Right lung (tissue), 5 donors: ENCODE results near the gene CMTM5. TPM values are rescaled to one million over a fixed set of nuclear protein-coding genes. Genes with fewer than 3 reads are reported as not detected.
"Not testable (repeated sequence)": the region's sequence is repeated elsewhere in the genome, so short reads cannot be mapped to it uniquely, and the experiment has no call there.

Experiments
- DNase-seq, 2 donors: peaks; one replicate each; pipeline ENCODE4 v3.0.0-alpha.2; 2013
- polyA plus RNA-seq, 5 donors: library from polyadenylated mRNA; unstranded; fragments of 120-200 nt; gene quantifications; one replicate each; pipeline versions ENCODE4 v1.2.1 to v1.2.3, GENCODE V29; 2013; ENCODE audit warnings: inconsistent platforms in 1 of 5, low replicate concordance in 1 of 5; ENCODE audit not compliant: insufficient read length in 5 of 5, insufficient read depth in 1 of 5

The CMTM5 gene
- polyA plus RNA-seq, 5 donors = 2.3 to 4.9 (median 3.9) TPM

DNA sequence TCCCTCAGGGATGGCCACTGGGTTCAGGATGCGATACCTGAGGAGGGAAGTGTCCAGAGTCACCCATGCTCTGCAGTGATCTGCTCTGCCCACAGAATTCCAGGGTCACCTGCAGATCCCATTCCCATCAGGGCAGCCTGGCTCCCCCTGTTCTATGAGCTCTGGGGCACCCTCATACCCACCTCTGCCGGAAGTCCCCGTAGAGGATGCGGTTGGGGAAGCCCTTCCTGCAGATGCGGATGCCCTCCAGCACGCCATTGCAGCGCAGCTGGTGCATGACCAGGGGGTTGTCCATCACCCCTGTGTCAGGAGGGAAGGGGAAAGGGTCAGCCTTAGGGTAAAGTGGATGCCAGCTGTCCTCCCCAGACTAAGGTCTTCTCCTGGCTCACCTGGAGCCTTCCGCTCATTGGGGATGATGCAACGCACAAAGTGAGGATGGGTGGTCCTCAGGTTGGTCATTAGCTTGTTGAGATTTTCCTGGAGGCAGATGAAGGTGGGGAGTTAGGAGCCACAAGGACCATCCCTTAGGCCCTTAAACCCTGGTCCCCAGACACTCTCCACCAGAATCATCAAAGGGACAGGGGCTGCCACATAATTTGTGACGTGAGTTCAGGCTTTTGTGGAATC, 20.0 kb downstream of the CMTM5 start:
- no peak for DNase-seq

DNA sequence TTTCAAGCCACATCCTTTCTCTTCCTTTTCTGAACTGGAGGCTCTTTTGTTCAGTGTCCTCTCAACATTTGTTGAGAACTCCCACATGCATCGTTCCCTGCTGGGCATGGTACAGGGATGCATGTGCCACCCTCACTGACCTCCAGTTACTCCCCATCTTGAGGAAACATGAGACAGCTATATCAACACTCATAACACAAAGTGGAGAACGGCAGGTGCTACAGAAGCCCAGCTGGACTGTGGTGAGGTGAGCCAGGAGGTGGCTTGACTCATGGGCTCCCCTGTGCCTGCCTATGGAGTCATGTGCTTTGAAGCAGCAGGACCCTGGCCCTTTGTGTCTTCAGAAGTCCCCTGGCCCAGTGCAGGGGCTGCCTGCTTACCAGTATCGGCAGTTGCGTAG, 21.5 kb downstream of the CMTM5 start:
- DNase-seq = no peak

DNA sequence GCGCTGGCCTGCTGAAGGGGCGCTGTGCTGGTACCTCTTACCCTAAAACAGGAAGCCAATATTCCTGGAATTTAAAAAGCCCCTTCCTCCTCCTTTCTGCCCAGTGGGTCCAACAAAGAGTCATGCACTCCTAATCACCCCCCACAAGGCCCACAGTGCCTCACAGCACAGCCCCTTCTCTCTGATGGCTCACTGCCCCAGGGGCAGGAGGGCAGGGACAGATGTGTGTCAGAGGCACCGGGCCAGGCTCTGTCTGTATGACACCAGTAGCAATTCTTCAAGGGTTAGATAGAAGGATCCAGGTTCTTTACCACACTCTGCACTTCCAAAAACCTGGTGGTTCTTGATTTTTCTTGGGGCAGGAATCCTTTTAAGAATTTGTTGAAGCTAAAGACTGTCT, 22.3 kb downstream of the CMTM5 start:
- DNase-seq = no peak

DNA sequence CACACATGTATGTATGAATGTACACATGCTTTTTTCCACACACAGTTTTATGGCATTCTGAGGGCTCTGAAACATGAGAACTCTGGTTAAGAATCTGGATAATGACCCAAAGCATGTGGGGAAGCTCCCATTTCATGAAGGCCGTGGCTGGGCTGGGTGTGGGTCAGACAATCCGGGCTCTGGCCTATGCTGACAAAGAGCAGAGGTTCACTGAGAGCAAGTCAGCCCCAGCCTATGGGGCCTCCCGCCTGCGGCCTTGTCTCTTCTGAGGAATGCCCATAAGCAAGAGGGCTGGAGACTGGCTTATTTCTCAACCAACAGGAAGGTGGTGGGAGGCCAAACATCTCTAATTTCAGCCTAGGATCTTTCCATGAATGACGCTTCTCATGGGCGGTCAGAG, 22.7 kb downstream of the CMTM5 start:
- DNase-seq = no peak

DNA sequence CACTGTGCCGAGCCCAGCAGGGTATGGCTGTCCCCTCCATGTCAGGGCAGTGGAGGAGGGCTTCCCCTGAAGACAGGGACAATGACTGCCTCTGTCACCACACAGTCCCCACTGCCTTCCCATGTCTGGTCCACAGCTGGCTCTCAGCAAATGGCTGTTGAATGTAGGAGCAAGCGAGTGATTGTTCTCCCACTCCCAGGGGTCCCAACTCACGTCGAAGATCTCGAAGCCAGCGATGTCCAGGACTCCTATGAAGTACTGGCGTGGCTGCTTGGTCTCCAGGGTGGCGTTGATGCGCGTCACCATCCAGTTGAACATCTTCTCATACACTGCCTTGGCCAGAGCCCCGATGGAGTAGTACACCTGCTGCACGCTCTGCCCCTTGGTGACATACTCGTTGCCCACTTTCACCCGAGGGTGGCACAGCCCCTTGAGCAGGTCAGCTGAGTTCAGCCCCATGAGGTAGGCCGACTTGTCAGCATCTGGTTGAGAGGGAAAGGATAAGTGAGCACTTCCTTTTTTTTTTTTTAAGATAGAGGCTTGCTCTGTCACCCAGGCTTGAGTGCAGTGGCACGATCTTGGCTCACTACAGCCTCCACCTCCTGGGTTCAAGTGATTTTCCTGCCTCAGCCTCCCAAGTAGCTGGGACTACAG, 23.8 kb downstream of the CMTM5 start:
- not testable (repeated sequence) for DNase-seq

DNA sequence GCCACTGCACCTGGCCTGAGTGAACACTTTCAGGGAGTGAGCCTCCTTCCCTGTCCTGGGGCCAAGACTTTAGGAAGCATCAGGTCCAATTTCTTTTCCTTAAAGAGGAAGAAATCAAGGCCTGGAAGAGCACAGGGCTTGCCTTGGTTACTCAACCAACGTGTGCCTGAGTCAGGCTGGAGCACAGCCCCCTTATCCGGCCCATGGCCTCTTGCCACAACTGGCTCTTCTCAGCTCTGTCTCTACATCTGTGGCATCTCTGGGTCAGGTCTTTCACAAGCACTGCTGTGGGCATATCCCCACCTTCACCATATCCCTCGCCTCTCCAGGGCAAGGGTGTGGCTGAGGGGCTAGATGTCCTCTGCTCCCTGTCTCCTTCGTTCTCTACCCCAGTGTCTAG, 24.4 kb downstream of the CMTM5 start:
- no peak for DNase-seq

DNA sequence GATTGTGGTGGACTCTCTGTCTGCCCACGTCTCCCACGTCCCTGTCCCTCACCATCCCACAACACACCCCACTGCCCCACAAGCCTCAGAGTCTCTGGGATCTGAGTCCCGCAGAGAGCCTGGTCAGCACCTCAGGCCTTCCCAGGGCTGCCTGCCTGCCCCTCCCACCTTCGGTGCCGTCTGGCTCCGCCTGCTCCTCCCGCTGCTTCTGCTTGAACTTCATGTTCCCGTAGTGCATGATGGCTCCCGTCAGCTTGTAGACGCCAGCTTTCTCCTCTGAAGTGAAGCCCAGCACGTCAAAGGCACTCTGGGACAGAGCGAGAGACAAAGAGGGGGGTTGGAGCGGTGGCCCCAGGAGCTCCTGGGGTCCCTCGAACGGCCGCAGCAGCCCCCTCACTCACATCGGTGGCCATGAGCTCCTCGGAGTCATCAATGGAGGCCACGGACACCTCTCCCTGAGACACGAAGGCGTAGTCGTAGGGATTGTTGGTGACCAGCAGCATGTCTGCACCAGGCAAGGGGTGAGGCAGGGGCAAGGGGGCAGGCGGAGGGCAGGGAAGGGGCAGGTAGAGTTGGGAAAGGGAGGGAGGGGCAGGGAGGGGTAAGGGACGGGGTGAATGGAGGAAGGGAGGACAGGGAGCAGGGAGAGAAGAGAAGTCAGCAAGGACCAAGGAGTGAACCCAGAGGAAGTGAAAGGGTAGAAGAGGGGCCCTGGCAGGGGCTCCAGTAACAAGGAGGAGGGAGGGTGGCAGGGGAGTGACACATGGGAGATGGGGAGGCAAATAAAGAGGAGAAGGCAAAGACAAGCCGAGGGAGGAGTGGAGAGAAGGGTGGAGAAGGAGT, 25.7 kb downstream of the CMTM5 start:
- DNase-seq = no peak

DNA sequence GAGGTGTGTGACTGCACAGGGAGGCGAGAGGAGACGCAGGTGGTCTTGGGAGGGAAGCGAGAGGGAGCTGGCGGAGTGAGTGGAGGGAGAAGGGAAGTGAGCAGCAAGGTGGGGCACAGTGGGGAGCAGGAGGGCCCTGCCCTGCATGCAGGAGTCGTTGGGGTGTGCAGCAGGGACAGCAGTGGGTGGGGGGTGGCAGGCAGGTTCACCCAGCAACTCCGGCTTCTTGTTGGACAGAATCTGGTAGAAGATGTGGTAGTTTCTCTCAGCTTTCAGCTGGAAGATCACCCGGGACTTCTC, 26.2 kb downstream of the CMTM5 start:
- no peak for DNase-seq

DNA sequence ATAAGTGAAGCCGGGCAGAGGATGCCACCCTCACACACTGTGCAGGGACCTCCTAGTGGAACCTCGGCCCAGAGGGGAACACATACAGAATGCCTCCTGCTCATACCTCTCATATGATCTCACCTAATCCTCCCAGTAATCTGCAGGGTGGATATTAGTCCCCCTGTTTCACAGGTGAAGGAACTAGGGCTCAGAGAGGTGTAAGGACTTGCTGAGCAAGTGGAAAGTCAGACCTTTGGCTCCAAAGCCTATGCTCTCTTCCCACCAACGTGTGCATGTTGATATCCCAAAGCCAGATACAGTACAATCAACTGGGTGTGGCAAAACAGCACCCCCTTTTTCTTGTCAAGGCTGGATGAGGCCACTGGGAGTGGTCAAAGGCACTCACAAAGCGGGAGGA, 27.1 kb downstream of the CMTM5 start:
- DNase-seq = no peak

DNA sequence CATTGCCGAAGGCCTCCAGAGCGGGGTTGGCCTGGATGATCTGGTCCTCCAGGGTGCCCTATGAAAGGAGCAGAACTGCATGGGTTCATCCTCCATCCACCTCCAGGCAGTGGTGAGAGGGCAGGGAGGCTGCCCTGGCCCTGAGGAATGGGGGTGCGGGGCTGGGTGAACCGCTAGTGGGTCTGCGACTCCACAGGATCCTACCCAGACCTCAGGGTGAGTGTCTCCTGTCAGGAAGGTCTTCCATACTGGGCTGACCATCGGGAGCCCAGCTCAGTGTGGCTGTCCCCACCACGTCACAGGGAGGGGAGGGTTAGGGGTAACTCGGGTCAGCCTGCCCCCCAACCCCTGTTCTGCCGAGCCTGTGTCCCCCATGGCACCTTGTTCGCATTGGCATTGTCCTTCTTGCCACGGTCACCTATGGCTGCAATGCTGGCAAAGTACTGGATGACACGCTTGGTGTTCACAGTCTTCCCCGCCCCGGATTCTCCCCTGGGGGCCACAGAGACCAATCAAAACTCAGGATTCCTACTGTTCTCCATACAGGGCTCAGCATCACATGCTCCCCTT, 27.6 kb downstream of the CMTM5 start:
- no peak for DNase-seq

DNA sequence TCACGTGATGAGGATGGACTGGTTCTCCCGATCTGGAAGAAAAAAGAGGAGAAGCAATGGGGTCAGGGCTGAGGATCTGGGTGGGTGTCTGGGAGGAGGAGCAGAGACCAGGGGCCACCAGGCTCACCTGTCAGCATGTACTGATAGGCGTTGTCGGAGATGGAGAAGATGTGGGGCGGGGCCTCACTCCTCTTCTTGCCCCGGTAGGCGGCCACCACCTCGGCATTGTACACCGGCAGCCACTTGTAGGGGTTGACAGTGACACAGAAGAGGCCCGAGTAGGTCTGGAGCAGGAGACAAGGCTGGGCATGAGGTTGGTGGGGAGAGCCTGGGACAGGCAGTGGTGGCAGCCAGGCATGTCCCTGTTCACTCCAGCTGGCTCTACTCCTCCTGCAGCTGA, 28.2 kb downstream of the CMTM5 start:
- DNase-seq = no peak

DNA sequence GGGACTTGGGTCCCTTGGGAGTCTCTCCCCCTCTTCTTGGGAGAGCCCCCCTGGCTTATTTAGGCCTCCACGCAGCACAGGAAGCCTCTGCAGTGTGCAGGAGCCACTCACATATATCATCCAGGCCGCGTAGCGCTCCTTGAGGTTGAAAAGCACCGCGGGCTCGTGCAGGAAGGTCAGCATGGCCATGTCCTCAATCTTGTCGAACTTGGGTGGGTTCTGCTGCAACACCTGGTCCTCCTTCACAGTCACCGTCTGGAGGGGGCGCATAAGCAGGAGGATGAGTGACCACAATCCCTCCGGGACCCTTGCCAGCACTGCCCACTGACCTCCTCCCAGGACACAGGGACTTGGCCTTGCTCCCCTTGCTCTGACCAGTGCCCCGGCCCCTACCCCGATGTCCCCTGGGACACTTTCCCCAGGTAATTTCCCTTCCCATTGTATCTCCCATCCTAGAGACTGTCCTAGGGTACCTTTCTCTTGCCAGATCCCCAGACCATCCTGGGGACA, 28.7 kb downstream of the CMTM5 start:
- DNase-seq = no peak

DNA sequence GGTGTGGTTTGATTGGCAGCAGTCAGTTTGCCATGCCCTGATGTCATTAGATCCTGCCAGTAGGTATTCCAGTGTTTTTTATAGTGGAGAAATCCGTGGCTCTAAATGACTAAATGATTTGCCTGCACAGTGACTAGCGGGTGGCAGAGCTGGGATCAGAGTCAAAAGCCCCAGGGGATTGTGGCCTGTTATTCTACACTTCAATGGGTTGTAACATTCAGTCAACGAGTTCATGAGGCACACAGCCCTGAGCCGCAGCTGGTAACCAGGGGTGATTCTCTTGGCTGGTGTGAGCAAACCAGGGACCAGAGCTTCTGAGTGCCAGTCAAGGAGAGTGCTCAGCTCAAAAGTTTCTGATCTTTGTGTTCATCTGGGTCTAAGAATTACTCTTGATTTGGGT, 29.4 kb downstream of the CMTM5 start:
- DNase-seq = no peak

DNA sequence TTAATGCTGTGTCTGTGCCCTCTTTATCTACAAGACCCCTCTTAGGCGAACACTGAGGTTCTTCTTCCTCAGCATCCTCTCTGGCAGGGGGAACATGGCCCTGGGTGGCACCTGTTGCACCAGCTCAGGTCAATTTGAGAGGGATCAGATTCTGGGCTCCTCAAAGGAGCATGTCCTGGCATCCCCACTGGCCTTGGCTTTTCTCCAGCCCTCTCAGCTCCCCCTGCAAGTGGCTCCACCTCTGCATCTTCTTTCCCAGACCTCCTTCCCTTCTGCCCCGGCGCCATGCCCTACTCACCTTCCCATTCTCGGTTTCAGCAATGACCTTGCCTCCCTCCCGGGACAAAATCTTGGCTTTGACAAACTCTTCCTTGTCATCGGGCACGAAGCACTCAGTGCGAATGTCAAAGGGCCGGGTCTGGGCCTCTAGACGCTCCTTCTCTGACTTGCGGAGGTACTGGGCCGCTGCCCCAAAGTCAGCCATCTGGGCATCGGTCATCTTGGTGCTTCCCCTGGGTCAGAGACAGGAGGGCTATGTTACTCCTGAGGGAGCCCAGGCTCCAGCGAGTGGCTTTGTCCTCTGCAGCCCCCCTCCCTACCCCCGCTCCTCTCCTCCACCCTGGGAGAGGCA, 30.0 kb downstream of the CMTM5 start:
- DNase-seq = no peak

DNA sequence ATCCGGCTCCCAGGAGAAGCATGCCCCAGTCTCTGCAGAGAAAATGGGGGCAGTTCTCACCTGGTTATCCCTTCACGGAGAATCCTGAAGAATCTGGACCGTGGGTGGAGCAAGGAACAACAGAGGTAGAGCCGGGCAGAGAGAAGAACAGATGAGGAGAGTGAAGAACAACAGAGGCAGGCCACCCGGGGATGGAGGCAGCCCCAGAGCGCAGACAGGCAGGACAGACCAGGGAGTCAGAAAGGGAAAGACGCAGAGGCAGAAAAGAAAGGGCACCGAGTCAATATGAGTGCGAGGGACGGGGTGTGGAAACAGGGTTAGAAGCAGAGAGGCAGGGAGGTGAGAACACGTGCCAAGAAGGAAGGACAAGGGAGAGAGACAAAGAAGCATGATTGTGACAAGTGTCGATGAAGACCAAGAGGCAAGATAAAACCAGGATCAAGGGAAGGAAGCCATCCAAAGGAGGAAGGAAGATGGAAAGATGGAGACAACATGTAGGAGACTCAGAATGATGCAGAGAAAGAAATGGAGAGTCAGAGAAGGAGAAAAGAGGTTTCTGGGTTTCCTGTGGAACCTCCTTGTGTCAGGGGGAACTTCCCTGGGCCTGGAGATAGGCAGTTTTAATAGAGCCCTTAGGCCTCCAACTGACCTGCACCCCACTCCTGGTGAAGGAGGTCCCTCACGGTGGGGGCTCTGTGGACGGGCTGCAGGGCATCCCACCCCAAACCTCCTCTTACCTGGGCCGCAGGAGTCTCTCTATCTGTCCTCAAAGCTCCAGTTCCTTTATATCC, 30.9 kb downstream of the CMTM5 start, which contains the start of gene MYH6:
TSS of gene MYH6 (minus strand) at position 758 of the 791 bp plus-strand sequence. CDS start 1,050 bp downstream, outside the sequence.
- DNase-seq = no peak

DNA sequence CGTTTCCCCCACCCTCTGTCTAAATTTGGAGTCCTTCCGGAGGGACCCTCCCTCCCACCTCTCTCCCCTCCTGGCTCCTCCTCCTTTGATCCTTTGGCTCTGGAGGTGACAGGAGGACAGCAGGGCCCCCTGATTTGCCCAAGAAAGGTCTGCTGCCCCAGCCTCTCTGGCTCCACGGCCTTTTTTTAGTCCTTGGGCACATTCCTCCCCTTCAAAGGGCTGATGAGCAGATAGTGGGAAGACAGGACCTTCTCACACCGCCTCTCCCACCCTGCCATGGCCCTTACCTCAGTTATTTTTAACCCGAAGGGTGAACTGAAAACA, 31.4 kb downstream of the CMTM5 start:
- DNase-seq = no peak

DNA sequence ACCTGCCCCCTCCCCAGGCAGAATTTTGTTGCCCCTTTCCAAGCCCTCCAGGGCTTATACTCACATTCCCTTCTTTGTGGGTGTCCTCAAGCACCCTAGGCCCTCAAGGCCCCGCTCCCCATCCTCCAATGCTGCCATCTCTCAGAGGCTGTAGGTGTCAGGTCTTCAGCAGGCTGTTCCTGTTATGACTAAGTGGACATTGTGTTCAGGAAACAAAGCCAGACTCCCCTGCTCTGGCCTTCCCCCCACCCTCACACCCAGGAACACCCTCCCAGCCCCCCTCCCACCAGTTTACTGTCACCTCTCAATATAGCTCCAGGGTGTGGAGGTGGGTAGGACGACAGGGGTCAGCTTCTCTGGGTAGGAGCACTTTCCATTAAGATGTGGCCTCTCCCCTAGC, 32.6 kb downstream of the CMTM5 start:
- no peak for DNase-seq

DNA sequence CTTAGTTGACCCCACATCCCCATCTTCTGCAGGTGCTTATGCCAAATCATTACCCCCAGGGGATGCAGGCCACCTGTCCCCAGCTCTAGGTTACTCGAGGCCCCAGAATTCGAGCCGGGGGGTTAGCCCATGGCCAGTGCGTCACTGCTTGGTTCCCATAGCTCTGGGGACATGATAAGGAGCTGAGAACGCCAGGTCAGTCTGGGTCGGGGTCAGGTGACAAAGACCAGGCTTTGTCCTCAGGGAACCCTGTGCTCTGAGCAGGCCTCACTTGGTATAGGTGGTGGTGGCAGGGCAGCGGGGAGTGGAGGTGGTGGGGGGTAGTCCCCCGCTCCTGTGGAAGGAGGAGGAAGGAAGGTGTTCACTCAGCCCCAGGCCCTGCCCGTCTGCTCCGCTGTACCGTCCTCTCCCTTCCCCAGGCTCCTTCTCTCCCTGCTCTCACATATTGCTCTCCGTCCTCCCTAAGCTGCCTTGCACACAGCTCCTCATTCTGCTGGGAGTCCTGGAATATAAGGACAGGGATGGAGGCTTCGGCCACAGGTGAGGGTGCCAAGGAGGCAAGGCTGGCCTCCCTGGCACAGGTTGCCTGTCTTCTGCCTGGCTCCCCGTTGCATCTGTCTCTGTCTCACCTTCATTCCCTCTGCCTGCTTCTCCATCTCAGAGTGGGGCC, 33.3 kb downstream of the CMTM5 start:
- no peak for DNase-seq

DNA sequence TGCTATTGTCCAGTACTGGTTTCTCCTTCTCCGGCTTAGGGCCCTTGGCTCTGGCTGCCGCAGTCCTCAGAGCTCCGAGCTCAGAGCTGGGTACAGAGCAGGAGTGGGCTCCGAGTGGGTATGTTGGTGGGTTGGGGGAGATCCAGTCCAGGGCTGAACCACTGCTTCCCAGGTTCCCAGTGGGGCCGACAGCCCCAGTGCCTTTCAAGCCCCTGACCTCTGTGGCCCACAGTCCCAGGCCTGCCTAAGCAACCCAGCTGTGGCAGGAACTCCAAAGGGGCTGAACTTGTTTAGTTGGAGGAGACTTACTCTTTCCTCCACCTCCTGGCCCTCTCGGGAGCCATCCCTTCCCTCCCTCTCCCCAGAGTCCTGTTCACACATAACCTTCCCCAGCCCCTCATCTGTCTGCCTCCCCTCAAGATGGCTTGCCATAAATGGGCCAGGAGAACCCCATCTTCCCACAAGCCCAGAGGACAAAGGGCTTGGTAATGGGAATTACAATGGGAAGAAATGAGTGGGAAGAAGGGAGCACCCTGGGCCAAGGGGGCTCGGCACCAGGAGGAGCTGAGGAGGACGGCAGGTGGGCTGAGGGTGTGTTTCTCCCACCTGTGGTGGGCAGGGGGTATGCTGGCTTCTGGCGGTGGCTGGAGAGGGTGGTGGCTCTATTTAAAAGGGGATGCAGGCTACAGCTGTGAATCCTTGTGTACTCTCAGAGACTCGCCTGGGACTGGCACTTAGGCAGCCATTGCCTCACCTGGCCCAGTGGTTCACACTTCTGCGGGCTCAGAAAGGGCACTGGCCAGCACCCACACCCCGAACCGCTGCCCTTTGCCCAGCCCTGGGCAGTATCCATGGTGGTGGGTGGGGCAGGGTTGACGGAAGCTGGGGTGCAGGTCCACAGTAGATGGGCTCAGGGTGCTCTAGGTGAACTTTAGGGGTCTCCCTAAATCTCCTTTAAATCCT, 35.0 kb downstream of the CMTM5 start:
- DNase-seq = no peak

DNA sequence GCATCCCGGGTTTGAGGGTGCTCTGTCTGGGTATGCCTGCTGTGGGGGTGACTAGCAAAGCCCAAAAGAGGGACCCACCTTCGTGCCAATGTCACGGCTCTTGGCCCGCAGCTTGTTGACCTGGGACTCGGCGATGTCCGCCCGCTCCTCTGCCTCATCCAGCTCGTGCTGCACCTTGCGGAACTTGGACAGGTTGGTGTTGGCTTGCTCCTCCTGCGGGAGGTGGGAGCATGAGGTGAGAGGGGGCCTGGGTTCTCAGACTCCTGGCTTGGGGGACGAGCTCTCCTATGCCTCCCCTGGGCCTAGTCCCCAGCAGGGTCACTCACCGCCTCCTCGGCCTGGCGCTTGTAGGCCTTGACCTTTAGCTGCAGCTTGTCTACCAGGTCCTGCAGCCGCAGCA, 36.8 kb downstream of the CMTM5 start:
- no peak for DNase-seq
